HG03342 (cell line): ENCODE results near the gene ERC1.
"Not testable (repeated sequence)": the region's sequence is repeated elsewhere in the genome, so short reads cannot be mapped to it uniquely, and the experiment has no call there.

Source experiments
- ATAC-seq: cut with Tn5 transposase; IDR thresholded peaks from one replicate; pipeline ENCODE4 v1.9.1; 2021; ENCODE audit warnings: mild to moderate bottlenecking, moderate library complexity; ENCODE audit not compliant: unreplicated experiment

ERC1 gene

GRCh38 chr12:981176-981828 is 9.7 kb upstream of the ERC1 start:
- no peak for ATAC-seq

GRCh38 chr12:981961-982360 is 9.1 kb upstream of the ERC1 start:
- no peak for ATAC-seq

- no peak for ATAC-seq
Measured at GRCh38 chr12:988646-989045, 2.4 kb upstream of the ERC1 start.

GRCh38 chr12:989051-989450 is 2.0 kb upstream of the ERC1 start:
- ATAC-seq, result no peak

- ATAC-seq, result peak; percentile 14
Measured at GRCh38 chr12:989751-990660, 1.0 kb upstream of the ERC1 start.

- peak; percentile 56 for ATAC-seq
Measured at GRCh38 chr12:991350-992333, 619 bp downstream of the ERC1 start.

GRCh38 chr12:992647-993046 is 1.6 kb downstream of the ERC1 start:
- no peak for ATAC-seq

GRCh38 chr12:996881-997280 is 5.9 kb downstream of the ERC1 start:
- no peak for ATAC-seq

GRCh38 chr12:997505-997904 is 6.5 kb downstream of the ERC1 start:
- ATAC-seq, result no peak

- peak; percentile 65 for ATAC-seq
Measured at GRCh38 chr12:998020-998874, 7.2 kb downstream of the ERC1 start.

GRCh38 chr12:999736-1000135 is 8.7 kb downstream of the ERC1 start:
- ATAC-seq, result not testable (repeated sequence)

- no peak for ATAC-seq
Measured at GRCh38 chr12:1001507-1001906, 10.5 kb downstream of the ERC1 start.

- no peak for ATAC-seq
Measured at GRCh38 chr12:1003600-1004271, 12.7 kb downstream of the ERC1 start.

GRCh38 chr12:1006255-1006654 is 15.2 kb downstream of the ERC1 start:
- ATAC-seq, result no peak

- ATAC-seq, result no peak
Measured at GRCh38 chr12:1007276-1007675, 16.3 kb downstream of the ERC1 start.

GRCh38 chr12:1007994-1008393 is 17.0 kb downstream of the ERC1 start:
- ATAC-seq, result no peak

GRCh38 chr12:1011091-1011490 is 20.1 kb downstream of the ERC1 start:
- ATAC-seq, result no peak

GRCh38 chr12:1013618-1014489 is 22.8 kb downstream of the ERC1 start:
- no peak for ATAC-seq

GRCh38 chr12:1019283-1019682 is 28.3 kb downstream of the ERC1 start:
- no peak for ATAC-seq
